Osteoblast (primary cell): ENCODE results near the gene CHN2. TPM values are rescaled to one million over a fixed set of nuclear protein-coding genes. Genes with fewer than 3 reads are reported as not detected.

Source experiments
- DNase-seq: peaks from one replicate; pipeline ENCODE4 v3.0.0; 2011; ENCODE audit warnings: low spot score, mixed read lengths; ENCODE audit not compliant: insufficient read length; ENCODE audit errors: missing footprints
- H2AFZ ChIP-seq: 2 replicates; pipeline ENCODE4 v1.6.0; 2011; ENCODE audit warnings: mild to moderate bottlenecking, low read length
- H3K27ac ChIP-seq: 2 replicates; pipeline ENCODE4 v1.5.1; 2011; ENCODE audit warnings: mild to moderate bottlenecking, low read depth, low read length, moderate library complexity
- H3K27me3 ChIP-seq: 2 replicates; pipeline ENCODE4 v1.6.0; 2012; ENCODE audit warnings: mild to moderate bottlenecking, control low read depth, inconsistent platforms, low read length, moderate library complexity; ENCODE audit not compliant: insufficient read depth
- H3K36me3 ChIP-seq: 2 replicates; pipeline ENCODE4 v1.5.1; 2011; ENCODE audit warnings: mild to moderate bottlenecking, low read length, control low read depth, moderate library complexity; ENCODE audit not compliant: insufficient read depth
- H3K4me1 ChIP-seq: 2 replicates; pipeline ENCODE4 v1.5.1; 2011; ENCODE audit warnings: mild to moderate bottlenecking, low read length, control low read depth, moderate library complexity; ENCODE audit not compliant: insufficient read depth
- H3K4me2 ChIP-seq: 2 replicates; pipeline ENCODE4 v1.6.0; 2011; ENCODE audit warnings: mild to moderate bottlenecking, low read length; ENCODE audit not compliant: insufficient read depth
- H3K4me3 ChIP-seq: fragments of 200-600 bp; sonication (generic); 3 replicates; pipeline ENCODE4 v1.5.1; 2012; ENCODE audit warnings: mild to moderate bottlenecking, low read length, inconsistent platforms; ENCODE audit not compliant: insufficient read depth
- H3K79me2 ChIP-seq: 2 replicates; pipeline ENCODE4 v1.6.0; 2012; ENCODE audit warnings: mild to moderate bottlenecking, low read length, control low read depth, inconsistent platforms; ENCODE audit not compliant: insufficient read depth
- H3K9me3 ChIP-seq: 2 replicates; pipeline ENCODE4 v1.5.1; 2011; ENCODE audit warnings: low read depth, low read length, control low read depth
- H4K20me1 ChIP-seq: 2 replicates; pipeline ENCODE4 v1.6.0; 2012; ENCODE audit warnings: mild to moderate bottlenecking, low read length, control low read depth; ENCODE audit not compliant: insufficient read depth
- CTCF ChIP-seq: IDR thresholded peaks from 2 replicates; pipeline ENCODE4 v1.5.1; 2011; ENCODE audit warnings: mild to moderate bottlenecking, low read depth, low read length, moderate library complexity; ENCODE audit errors: extremely low read depth
- total RNA-seq: library from RNA; depleted of rRNA; stranded (reverse); fragments of >200 nt; gene quantifications from 2 replicates; pipeline ENCODE4 v1.2.3, GENCODE V29; 2012

CHN2 gene
- total RNA-seq, 1 donor = under 0.01 TPM

GRCh38 chr7:29508608-29509007, 314.0 kb downstream of the CHN2 start:
- Histone ChIP-seq H4K20me1 (no peaks in the 10 kb centered on the region), H3K36me3 (no peaks in the 10 kb centered on the region), H3K9me3 (no peaks in the 10 kb centered on the region), H3K27ac (no peak overlapping the region), H3K79me2 (no peaks in the 10 kb centered on the region), H3K4me3 (no peak overlapping the region), H2AFZ (no peak overlapping the region), H3K4me1 (peaks cover 6% of the 10 kb centered on the region), H3K4me2 (no peak overlapping the region), H3K27me3 (no peaks in the 10 kb centered on the region)
- no peak for DNase-seq
- TF ChIP-seq CTCF = no peak

GRCh38 chr7:29510028-29510427, 315.5 kb downstream of the CHN2 start:
- Histone ChIP-seq H3K36me3 (no peaks in the 10 kb centered on the region), H3K4me1 (peaks cover 6% of the 10 kb centered on the region), H3K4me3 (no peak overlapping the region), H3K27ac (no peak overlapping the region), H3K27me3 (no peaks in the 10 kb centered on the region), H3K4me2 (no peak overlapping the region), H4K20me1 (no peaks in the 10 kb centered on the region), H2AFZ (no peak overlapping the region), H3K9me3 (no peaks in the 10 kb centered on the region), H3K79me2 (no peaks in the 10 kb centered on the region)
- no peak for TF ChIP-seq CTCF
- no peak for DNase-seq

GRCh38 chr7:29511337-29511736, 316.8 kb downstream of the CHN2 start:
- no peak overlapping the region for H3K4me2 ChIP-seq
- no peaks in the 10 kb centered on the region for H3K36me3 ChIP-seq
- H3K27me3 ChIP-seq = no peaks in the 10 kb centered on the region
- no peak overlapping the region for H2AFZ ChIP-seq
- no peak for DNase-seq
- H4K20me1 ChIP-seq = no peaks in the 10 kb centered on the region
- no peaks in the 10 kb centered on the region for H3K9me3 ChIP-seq
- H3K27ac ChIP-seq = no peak overlapping the region
- no peak for TF ChIP-seq CTCF
- no peak overlapping the region for H3K4me3 ChIP-seq
- no peaks in the 10 kb centered on the region for H3K79me2 ChIP-seq
- H3K4me1 ChIP-seq = no peaks in the 10 kb centered on the region

- no peak for TF ChIP-seq CTCF
- H3K4me2 ChIP-seq = no peak overlapping the region
- no peak overlapping the region for H2AFZ ChIP-seq
- H4K20me1 ChIP-seq = no peaks in the 10 kb centered on the region
- no peak for DNase-seq
- no peaks in the 10 kb centered on the region for H3K9me3 ChIP-seq
- H3K4me3 ChIP-seq = no peak overlapping the region
- H3K36me3 ChIP-seq = no peaks in the 10 kb centered on the region
- no peaks in the 10 kb centered on the region for H3K4me1 ChIP-seq
- H3K27me3 ChIP-seq = no peaks in the 10 kb centered on the region
- no peak overlapping the region for H3K27ac ChIP-seq
- no peaks in the 10 kb centered on the region for H3K79me2 ChIP-seq
These were observed 317.3 kb downstream of the CHN2 start for GRCh38 chr7:29511851-29512250.
